Cardiac atrium fibroblast (primary cell): ENCODE measurements around the gene CEP126. TPM values are rescaled to one million over a fixed set of nuclear protein-coding genes. Genes with fewer than 3 reads are reported as not detected.

Experiments
- total RNA-seq: library from RNA; depleted of rRNA; stranded (reverse); fragments of >200 nt; gene quantifications from 2 replicates; pipeline ENCODE4 v1.2.3, GENCODE V29; 2015

CEP126 gene, protein sequence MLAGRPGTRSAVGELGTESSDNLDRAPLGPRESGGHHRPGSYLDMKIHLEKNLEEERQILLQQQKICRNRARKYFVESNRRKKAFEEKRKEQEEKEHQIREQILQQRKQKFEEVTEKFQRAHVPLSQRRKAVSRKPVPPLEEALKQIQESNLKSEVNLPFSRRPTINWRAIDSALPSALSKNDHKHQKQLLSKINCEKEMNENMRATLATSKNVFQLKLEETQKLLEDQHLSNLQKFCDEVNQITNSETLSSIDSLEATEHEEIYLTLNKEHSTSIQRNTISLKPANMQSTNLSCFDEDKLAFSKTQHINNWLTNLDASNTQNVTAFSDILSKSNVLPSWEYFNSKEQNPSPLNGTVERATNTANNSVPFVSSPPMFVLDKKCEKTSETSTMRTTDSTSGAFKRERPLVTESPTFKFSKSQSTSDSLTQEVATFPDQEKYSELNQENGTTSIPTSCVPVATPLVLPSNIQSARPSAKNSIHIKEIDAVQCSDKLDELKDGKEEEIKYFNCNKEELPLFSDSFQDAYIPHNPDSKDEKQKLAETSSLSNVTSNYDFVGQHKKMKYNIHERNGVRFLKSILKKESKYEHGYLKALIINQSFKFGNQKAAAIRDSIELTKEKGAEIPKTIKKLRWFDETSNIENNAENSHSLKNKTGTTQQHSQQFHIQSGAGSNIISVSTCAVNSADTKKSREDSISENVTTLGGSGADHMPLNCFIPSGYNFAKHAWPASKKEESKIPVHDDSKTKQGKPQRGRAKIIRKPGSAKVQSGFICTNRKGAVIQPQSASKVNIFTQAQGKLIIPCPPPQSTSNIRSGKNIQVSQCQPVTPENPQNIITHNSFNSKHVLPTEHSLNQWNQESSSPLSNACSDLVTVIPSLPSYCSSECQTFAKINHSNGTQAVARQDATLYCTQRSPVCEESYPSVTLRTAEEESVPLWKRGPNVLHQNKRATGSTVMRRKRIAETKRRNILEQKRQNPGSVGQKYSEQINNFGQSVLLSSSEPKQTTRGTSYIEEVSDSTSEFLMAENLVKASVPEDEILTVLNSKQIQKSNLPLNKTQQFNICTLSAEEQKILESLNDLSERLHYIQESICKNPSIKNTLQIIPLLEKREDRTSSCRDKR
- 0.49 and 1.6 TPM in 2 replicates for total RNA-seq

GRCh38 chr11:101914738-101915426 is at the start of gene CEP126:
Gene CEP126 (plus strand): TSS chr11:101915010. CDS start chr11:101915285, 275 bp downstream.

DNA sequence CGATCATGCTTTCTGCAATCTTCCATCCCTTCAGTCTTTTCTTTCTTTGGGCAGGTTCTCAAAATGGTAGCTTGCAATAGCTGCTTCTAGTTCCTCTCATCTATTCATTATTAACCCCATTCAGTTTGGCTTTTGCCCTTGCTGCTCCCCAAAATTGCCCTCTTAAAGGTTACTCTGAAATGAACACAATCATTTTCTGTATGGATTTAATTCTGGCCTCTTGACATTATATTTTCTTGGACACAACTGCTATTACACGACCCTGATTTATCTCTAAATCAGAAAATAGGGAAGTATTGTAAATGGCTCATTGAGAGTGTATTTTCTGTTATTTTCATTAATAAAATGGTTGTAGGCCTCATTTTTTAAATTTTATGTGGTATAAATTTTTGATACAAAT is 1.6 kb downstream of the CEP126 start, which contains the start of gene ANGPTL5:
TSS of gene ANGPTL5 (minus strand) at position 101 of the 400 bp plus-strand sequence. CDS start 8,613 bp downstream, outside the sequence.

DNA sequence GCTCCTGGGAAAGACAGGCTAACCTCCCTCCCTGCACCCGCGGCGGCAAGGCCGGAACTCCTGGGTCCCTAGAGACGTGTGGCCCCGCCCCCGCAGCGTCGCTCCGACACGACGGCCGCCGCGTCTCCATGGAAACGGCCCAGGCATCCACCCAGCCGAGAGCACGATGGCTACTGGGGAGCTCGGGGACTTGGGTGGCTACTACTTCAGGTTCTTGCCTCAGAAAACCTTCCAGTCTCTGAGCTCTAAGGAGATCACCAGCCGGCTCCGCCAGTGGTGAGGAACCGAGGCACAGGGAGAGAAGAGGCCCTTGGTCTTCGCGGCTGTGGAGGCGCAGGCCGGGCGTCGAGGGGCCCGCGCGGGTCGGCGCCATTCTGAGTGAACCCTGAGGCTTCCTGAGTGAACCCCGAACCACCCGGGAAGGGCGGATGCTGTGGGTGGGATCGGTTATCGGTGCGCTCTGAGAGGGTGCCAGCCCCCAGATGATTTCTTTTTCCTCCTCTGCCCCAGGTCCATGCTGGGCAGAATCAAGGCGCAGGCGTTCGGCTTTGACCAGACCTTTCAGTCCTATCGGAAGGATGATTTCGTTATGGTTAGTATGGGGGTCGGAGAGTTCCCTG is 132.6 kb downstream of the CEP126 start, which contains the start of gene CFAP300:
TSS of gene CFAP300 (plus strand) at position 133 of the 620 bp plus-strand sequence. CDS start at position 167, 34 bp downstream.

Other genes starting within 250 kb of the CEP126 start
- gene ANGPTL5, start 1.5 kb downstream of the CEP126 start, total RNA-seq = not detected in 2 replicates
- gene CFAP300, start 132.4 kb downstream of the CEP126 start, total RNA-seq = 10.0 and 10.8 TPM in 2 replicates
- 87.2 and 96.6 TPM in 2 replicates for gene YAP1, start 195.4 kb downstream of the CEP126 start, total RNA-seq